Keratinocyte (primary cell): ENCODE results near the gene SLC35B4. TPM values are rescaled to one million over a fixed set of nuclear protein-coding genes. Genes with fewer than 3 reads are reported as not detected.

ENCODE experiments used
- DNase-seq: peaks from one replicate; pipeline ENCODE4 v3.0.0-alpha.2; 2011; ENCODE audit warnings: low read depth, missing footprints, low spot score
- FAIRE-seq: peaks from 2 replicates; lab custom pipeline; 2011; peaks lifted over from hg19 to GRCh38; lab: Jason Lieb, UNC
- H2AFZ ChIP-seq: 2 replicates; pipeline ENCODE4 v1.6.0; 2012; ENCODE audit warnings: low read length, control low read depth, inconsistent platforms; ENCODE audit not compliant: control insufficient read depth
- H3K27ac ChIP-seq: 2 replicates; pipeline ENCODE4 v1.5.1; 2011; ENCODE audit warnings: low read length; ENCODE audit not compliant: control insufficient read depth, insufficient read depth
- H3K27me3 ChIP-seq: 3 replicates; pipeline ENCODE4 v1.6.0; 2011; ENCODE audit warnings: low read length; ENCODE audit not compliant: control insufficient read depth, insufficient read depth; ENCODE audit errors: extremely low read depth
- H3K36me3 ChIP-seq, 2 experiments: 2 replicates in 1 of 2; 3 replicates in 1 of 2; pipeline ENCODE4 v1.5.1; 2011; ENCODE audit warnings: low read length in 2 of 2, mild to moderate bottlenecking in 1 of 2; ENCODE audit not compliant: control insufficient read depth in 2 of 2, insufficient read depth in 2 of 2; ENCODE audit errors: extremely low read depth in 1 of 2
- H3K4me1 ChIP-seq: 3 replicates; pipeline ENCODE4 v1.5.1; 2011; ENCODE audit warnings: low read length; ENCODE audit not compliant: control insufficient read depth, insufficient read depth; ENCODE audit errors: extremely low read depth
- H3K4me2 ChIP-seq: 3 replicates; pipeline ENCODE4 v1.6.0; 2011; ENCODE audit warnings: low read depth, low read length; ENCODE audit not compliant: control insufficient read depth, insufficient read depth; ENCODE audit errors: extremely low read depth
- H3K4me3 ChIP-seq, 3 experiments: fragments of 200-600 bp in 1 of 3; sonication (generic) in 1 of 3; 2 replicates in 2 of 3; 3 replicates in 1 of 3; pipeline ENCODE4 v1.5.1; 2011 to 2016; ENCODE audit warnings: low read length in 3 of 3, mild to moderate bottlenecking in 3 of 3, control low read depth in 2 of 3, inconsistent platforms in 1 of 3, low read depth in 1 of 3, mixed read lengths in 1 of 3, mixed run types in 1 of 3, moderate library complexity in 1 of 3; ENCODE audit not compliant: control insufficient read depth in 2 of 3, insufficient read depth in 2 of 3; ENCODE audit errors: extremely low read depth in 1 of 3
- H3K79me2 ChIP-seq: 2 replicates; pipeline ENCODE4 v1.6.0; 2012; ENCODE audit warnings: low read length; ENCODE audit not compliant: control insufficient read depth, insufficient read depth
- H3K9ac ChIP-seq: 3 replicates; pipeline ENCODE4 v1.6.0; 2011; ENCODE audit warnings: low read length; ENCODE audit not compliant: control insufficient read depth, insufficient read depth; ENCODE audit errors: extremely low read depth
- H3K9me1 ChIP-seq: 3 replicates; pipeline ENCODE4 v1.6.0; 2011; ENCODE audit warnings: low read length; ENCODE audit not compliant: control insufficient read depth, insufficient read depth; ENCODE audit errors: extremely low read depth
- H3K9me3 ChIP-seq: 2 replicates; pipeline ENCODE4 v1.5.1; 2012; ENCODE audit warnings: low read depth, low read length; ENCODE audit not compliant: control insufficient read depth
- H4K20me1 ChIP-seq: 3 replicates; pipeline ENCODE4 v1.6.0; 2011; ENCODE audit warnings: low read length; ENCODE audit not compliant: control insufficient read depth, insufficient read depth; ENCODE audit errors: extremely low read depth
- CTCF ChIP-seq, 3 experiments: IDR thresholded peaks in 1 of 3; conservative IDR thresholded peaks in 1 of 3; optimal IDR thresholded peaks in 1 of 3; 2 replicates in 2 of 3; 3 replicates in 1 of 3; pipeline versions ENCODE3 to v1.5.1; 2011; ENCODE audit warnings: low read length in 3 of 3, mild to moderate bottlenecking in 3 of 3, moderate library complexity in 2 of 3, control low read depth in 1 of 3, inconsistent platforms in 1 of 3; ENCODE audit not compliant: insufficient read depth in 2 of 3; ENCODE audit errors: extremely low read depth in 1 of 3
- EZH2 ChIP-seq: IDR thresholded peaks from one replicate; pipeline ENCODE4 v1.6.1; 2012; ENCODE audit warnings: inconsistent platforms, mild to moderate bottlenecking, low read length, moderate library complexity
- dilution Hi-C: fragments of 300-500 bp; cut with MboI; formaldehyde crosslinking; loops from one replicate; pipeline ENCODE4 v1.7.0; 2020; ENCODE audit warnings: low sequenced_read_pairs; ENCODE audit not compliant: extremely low pct_ligation_motif_present
- polyA plus RNA-seq, 5 experiments: library from polyadenylated mRNA; depleted of rRNA in 3 of 5; stranded (reverse) in 3 of 5; stranded (forward) in 1 of 5; unstranded in 1 of 5; fragments of >200 nt; gene quantifications; 1 replicate in 1 of 5; 2 replicates in 3 of 5; 3 replicates in 1 of 5; pipeline versions ENCODE4 v1.2.1 to v1.2.3, GENCODE V29; 2011 to 2012; ENCODE audit warnings: missing spikeins in 2 of 5, low read depth in 1 of 5, low replicate concordance in 1 of 5

The SLC35B4 gene
- polyA plus RNA-seq, 1 donor (not counting 4 experiments of a cell fraction or from before 2014, with no cell fraction given) = 18.6 TPM

- Histone ChIP-seq H2AFZ (no peak overlapping the region), H4K20me1 (no peaks in the 10 kb centered on the region), H3K36me3 (no peaks in the 10 kb centered on the region), H3K27me3 (peaks cover 2% of the 10 kb centered on the region), H3K4me3 (no peak overlapping the region), H3K9ac (no peak overlapping the region), H3K27ac (no peak overlapping the region), H3K4me1 (peaks cover 18% of the 10 kb centered on the region), H3K79me2 (no peaks in the 10 kb centered on the region), H3K9me3 (no peaks in the 10 kb centered on the region), H3K4me2 (peak overlapping the region; percentile 23), H3K9me1 (no peaks in the 10 kb centered on the region)
- TF ChIP-seq CTCF (optimal IDR thresholded peaks at IDR 0.05 in 1 of 3, IDR thresholded peaks at IDR 0.05 in 1 of 3, conservative IDR thresholded peaks at IDR 0.05 in 1 of 3; ENCODE audit: extremely low read depth in 1 of 3, insufficient read depth in 2 of 3, low read length in 3 of 3) (no peak), EZH2 (no peak)
- DNase-seq (no peak), FAIRE-seq (no peak)
- dilution Hi-C loops = no loop called here
These were observed 28.6 kb downstream of the SLC35B4 start for GRCh38 chr7:134287916-134288659.

- Histone ChIP-seq H3K4me1 (peaks cover 10% of the 10 kb centered on the region), H3K4me2 (no peak overlapping the region), H3K4me3 (no peak overlapping the region), H3K9me1 (no peaks in the 10 kb centered on the region), H3K27me3 (peaks cover 6% of the 10 kb centered on the region), H3K36me3 (no peaks in the 10 kb centered on the region), H3K9me3 (no peaks in the 10 kb centered on the region), H4K20me1 (no peaks in the 10 kb centered on the region), H3K79me2 (no peaks in the 10 kb centered on the region), H3K27ac (no peak overlapping the region), H2AFZ (no peak overlapping the region), H3K9ac (no peak overlapping the region)
- DNase-seq (no peak), FAIRE-seq (no peak)
- dilution Hi-C loops = no loop called here
- TF ChIP-seq CTCF (optimal IDR thresholded peaks at IDR 0.05 in 1 of 3, IDR thresholded peaks at IDR 0.05 in 1 of 3, conservative IDR thresholded peaks at IDR 0.05 in 1 of 3; ENCODE audit: extremely low read depth in 1 of 3, insufficient read depth in 2 of 3, low read length in 3 of 3) (no peak), EZH2 (no peak)
These were observed 31.8 kb downstream of the SLC35B4 start for GRCh38 chr7:134284952-134285351.
